Neural cell (in vitro differentiated cells): ENCODE results near the gene TCTN1. TPM values are rescaled to one million over a fixed set of nuclear protein-coding genes. Genes with fewer than 3 reads are reported as not detected.

Experiments
- H2AFZ ChIP-seq: fragments of 200-600, 300-800 bp; sonication (generic), shearing (Covaris generic); 2 replicates; pipeline ENCODE4 v1.6.0; 2014; ENCODE audit warnings: low read depth, mild to moderate bottlenecking, antibody characterized with exemption, low read length, moderate library complexity
- H3F3A ChIP-seq: fragments of 200-600 bp; shearing (Covaris generic); 2 replicates; pipeline ENCODE4 v1.6.1; 2016; ENCODE audit warnings: mild to moderate bottlenecking, moderate library complexity, mixed read lengths, antibody characterized with exemption, low read length; ENCODE audit not compliant: insufficient read depth, poor library complexity, severe bottlenecking
- H3K27ac ChIP-seq: fragments of 200-600, 300-800 bp; sonication (generic), shearing (Covaris generic); 2 replicates; pipeline ENCODE4 v1.5.1; 2014; ENCODE audit warnings: mild to moderate bottlenecking, low read length, moderate library complexity
- H3K27me3 ChIP-seq: fragments of 300-800, 200-600 bp; sonication (generic), shearing (Covaris generic); 2 replicates; pipeline ENCODE4 v1.6.0; 2014; ENCODE audit warnings: mild to moderate bottlenecking, low read depth, low read length, moderate library complexity; ENCODE audit not compliant: insufficient read depth
- H3K36me3 ChIP-seq: fragments of 300-800, 200-600 bp; sonication (generic), shearing (Covaris generic); 2 replicates; pipeline ENCODE4 v1.5.1; 2014; ENCODE audit warnings: mild to moderate bottlenecking, antibody characterized with exemption, low read length, moderate library complexity; ENCODE audit not compliant: insufficient read depth
- H3K4me2 ChIP-seq: fragments of 300-800, 200-600 bp; sonication (generic), shearing (Covaris generic); 2 replicates; pipeline ENCODE4 v1.6.0; 2014; ENCODE audit warnings: mild to moderate bottlenecking, low read length
- H3K4me3 ChIP-seq: fragments of 300-800, 200-600 bp; sonication (generic), shearing (Covaris generic); 2 replicates; pipeline ENCODE4 v1.5.1; 2014; ENCODE audit warnings: mild to moderate bottlenecking, low read length, moderate library complexity
- H3K79me2 ChIP-seq: fragments of 200-600 bp; shearing (Covaris generic); replicated peaks from 2 replicates; pipeline ENCODE4 v1.6.0; 2014; ENCODE audit warnings: mild to moderate bottlenecking, low read length, moderate library complexity; ENCODE audit not compliant: insufficient read depth
- H3K9ac ChIP-seq: fragments of 300-800, 200-600 bp; sonication (generic), shearing (Covaris generic); 2 replicates; pipeline ENCODE4 v1.6.1; 2016; ENCODE audit warnings: mild to moderate bottlenecking, low read length, mixed read lengths
- H3K9me2 ChIP-seq: fragments of 200-600 bp; shearing (Covaris generic); 2 replicates; pipeline ENCODE4 v1.6.1; 2016; ENCODE audit warnings: mild to moderate bottlenecking, low read length, mixed read lengths; ENCODE audit not compliant: insufficient read depth
- H3K9me3 ChIP-seq: fragments of 200-600, 300-800 bp; sonication (generic), shearing (Covaris generic); 2 replicates; pipeline ENCODE4 v1.6.1; 2016; ENCODE audit warnings: mild to moderate bottlenecking, mixed run types, low read length, moderate library complexity, mixed read lengths
- H4K20me1 ChIP-seq: fragments of 200-600 bp; shearing (Covaris generic); 2 replicates; pipeline ENCODE4 v1.6.1; 2016; ENCODE audit warnings: mild to moderate bottlenecking, mixed run types; ENCODE audit not compliant: insufficient read depth
- CTCF ChIP-seq: fragments of 450-650 bp; IDR thresholded peaks from 2 replicates; pipeline ENCODE4 v1.5.1; 2014; ENCODE audit warnings: antibody characterized with exemption, mild to moderate bottlenecking, moderate library complexity; ENCODE audit not compliant: poor library complexity, severe bottlenecking
- EP300 ChIP-seq: fragments of 450-650 bp; conservative IDR thresholded peaks from 2 replicates; pipeline ENCODE4 v1.6.1; 2014; ENCODE audit warnings: antibody characterized with exemption, mild to moderate bottlenecking, moderate library complexity; ENCODE audit not compliant: poor library complexity, severe bottlenecking
- EZH2 ChIP-seq: fragments of 200-600, 300-800 bp; shearing (Covaris generic), sonication (generic); IDR thresholded peaks from 2 replicates; pipeline ENCODE4 v1.6.1; 2014; ENCODE audit warnings: antibody characterized with exemption, low read length, borderline replicate concordance, mild to moderate bottlenecking; ENCODE audit not compliant: insufficient read depth, poor library complexity, severe bottlenecking
- MXI1 ChIP-seq: fragments of 450-650 bp; conservative IDR thresholded peaks from 2 replicates; pipeline ENCODE4 v1.6.1; 2014; ENCODE audit warnings: antibody characterized with exemption, mild to moderate bottlenecking; ENCODE audit not compliant: poor library complexity, severe bottlenecking
- POLR2AphosphoS5 ChIP-seq: IDR thresholded peaks from 2 replicates; pipeline ENCODE4 v1.6.1; 2012
- RAD21 ChIP-seq: fragments of 450-650 bp; conservative IDR thresholded peaks from 2 replicates; pipeline ENCODE4 v1.6.1; 2014; ENCODE audit warnings: antibody characterized with exemption, mild to moderate bottlenecking, moderate library complexity
- REST ChIP-seq: IDR thresholded peaks from 2 replicates; pipeline ENCODE4 v1.6.1; 2012; ENCODE audit warnings: borderline replicate concordance
- SMC3 ChIP-seq: fragments of 450-650 bp; conservative IDR thresholded peaks from 2 replicates; pipeline ENCODE4 v1.6.1; 2014; ENCODE audit warnings: antibody characterized with exemption, mild to moderate bottlenecking, moderate library complexity; ENCODE audit not compliant: poor library complexity
- TAF1 ChIP-seq: IDR thresholded peaks from 2 replicates; pipeline ENCODE4 v1.6.1; 2012; ENCODE audit warnings: low read depth
- polyA plus RNA-seq: library from polyadenylated mRNA; depleted of rRNA; stranded (reverse); fragments of >200 nt; gene quantifications from 2 replicates; pipeline ENCODE4 v1.2.3, GENCODE V29; 2014

TCTN1 gene
- polyA plus RNA-seq, 1 donor from 2014 or later, result 58.3 TPM

- Histone ChIP-seq H3K9me3 (no peaks in the 10 kb centered on the region), H3K36me3 (no peaks in the 10 kb centered on the region), H3K9ac (peak overlapping the region; percentile 76), H3K79me2 (peaks cover 7% of the 10 kb centered on the region), H3F3A (no peaks in the 10 kb centered on the region), H3K4me2 (peak overlapping the region; percentile 55), H2AFZ (peak overlapping the region; percentile 96), H4K20me1 (no peaks in the 10 kb centered on the region), H3K27me3 (no peaks in the 10 kb centered on the region), H3K9me2 (no peaks in the 10 kb centered on the region), H3K4me3 (peak overlapping the region; percentile 80), H3K27ac (peak overlapping the region; percentile 78)
- no peak for TF ChIP-seq EZH2
- no peak for TF ChIP-seq TAF1
- no peak for TF ChIP-seq EP300
- no peak for TF ChIP-seq MXI1
- TF ChIP-seq RAD21, result no peak
- no peak for TF ChIP-seq POLR2AphosphoS5
- TF ChIP-seq REST, result no peak
- TF ChIP-seq SMC3, result no peak
- no peak for TF ChIP-seq CTCF
These were observed 708 bp upstream of the TCTN1 start for GRCh38 chr12:110613071-110613770.

- Histone ChIP-seq H3K27me3 (no peaks in the 10 kb centered on the region), H3K9me2 (no peaks in the 10 kb centered on the region), H3K27ac (no peak overlapping the region), H3K9ac (no peak overlapping the region), H3K4me2 (no peak overlapping the region), H2AFZ (no peak overlapping the region), H3F3A (no peaks in the 10 kb centered on the region), H3K79me2 (peaks cover 7% of the 10 kb centered on the region), H3K9me3 (no peaks in the 10 kb centered on the region), H4K20me1 (no peaks in the 10 kb centered on the region), H3K4me3 (peak overlapping the region; percentile 80), H3K36me3 (no peaks in the 10 kb centered on the region)
- TF ChIP-seq POLR2AphosphoS5 (no peak), EP300 (no peak), REST (no peak), EZH2 (no peak), RAD21 (no peak), TAF1 (no peak), SMC3 (no peak), MXI1 (no peak), CTCF (no peak)
These were observed 1.2 kb downstream of the TCTN1 start for GRCh38 chr12:110615171-110615570.
